HepG2 (cell line): ENCODE data around the gene ANKRD6. TPM values are rescaled to one million over a fixed set of nuclear protein-coding genes. Genes with fewer than 3 reads are reported as not detected.

ENCODE experiments used
- ATAC-seq: fragments of 200-7000 bp; cut with Tn5 transposase; 3 replicates; pipeline ENCODE4 v1.9.1; 2020; ENCODE audit warnings: mild to moderate bottlenecking, moderate library complexity
- BruUV-seq: library from RNA; stranded (reverse); fragments of 400-500 nt; replicated peaks from 2 replicates; lab custom pipeline; 2021; lab: Mats Ljungman, UMichigan
- CTCF ChIA-PET: fragments of 300-600 bp; formaldehyde crosslinking; extraction: SDS; loops from one replicate; lab custom pipeline; 2021; ENCODE audit warnings: low total read pairs, inconsistent platforms, low intra/inter-chr PET ratio; lab: Yijun Ruan, JAX
- POLR2A ChIA-PET: fragments of 350-600 bp; sonication (Branson Sonifier 250); formaldehyde crosslinking; loops from one replicate; lab custom pipeline; 2020; ENCODE audit warnings: antibody characterized with exemption, inconsistent platforms; lab: Yijun Ruan, JAX
- DNase-seq: peaks from one replicate; pipeline ENCODE4 v3.0.0-alpha.2; 2015; ENCODE audit warnings: low spot score
- FAIRE-seq: peaks from 3 replicates; lab custom pipeline; 2011; peaks lifted over from hg19 to GRCh38; lab: Jason Lieb, UNC
- H2AFZ ChIP-seq: one replicate; pipeline ENCODE4 v1.6.1; 2011; ENCODE audit warnings: low read length, inconsistent platforms
- H3K27ac ChIP-seq: fragments of 300-600 bp; 3 replicates; pipeline ENCODE4 v1.8.0; 2011; ENCODE audit warnings: mixed run types, mild to moderate bottlenecking, mixed read lengths, low read length, inconsistent platforms; ENCODE audit not compliant: insufficient read depth; ENCODE audit errors: extremely low read length
- H3K27me3 ChIP-seq, 2 experiments: fragments of 200-600 bp in 1 of 2; 2 replicates in 1 of 2; 3 replicates in 1 of 2; pipeline versions ENCODE4 v1.6.0 to v1.8.0; 2011; ENCODE audit warnings: low read length in 2 of 2, mild to moderate bottlenecking in 2 of 2, moderate library complexity in 2 of 2, inconsistent platforms in 1 of 2; ENCODE audit not compliant: insufficient read depth in 2 of 2, control insufficient read depth in 1 of 2
- H3K36me3 ChIP-seq, 2 experiments: fragments of 200-600 bp in 1 of 2; replicated peaks in 1 of 2; 2 replicates in 1 of 2; 3 replicates in 1 of 2; pipeline versions ENCODE4 v1.5.1 to v1.8.0; 2011; ENCODE audit warnings: low read length in 2 of 2, inconsistent platforms in 1 of 2; ENCODE audit not compliant: insufficient read depth in 2 of 2, control insufficient read depth in 1 of 2
- H3K4me1 ChIP-seq: 2 replicates; pipeline ENCODE4 v1.5.1; 2012; ENCODE audit warnings: low read length, inconsistent platforms; ENCODE audit not compliant: insufficient read depth
- H3K4me2 ChIP-seq: 2 replicates; pipeline ENCODE4 v1.6.0; 2011; ENCODE audit warnings: low read depth, low read length, inconsistent platforms
- H3K4me3 ChIP-seq, 3 experiments: fragments of 200-600 bp in 1 of 3; sonication (generic), shearing (Covaris generic) in 1 of 3; replicated peaks in 1 of 3; 2 replicates each; pipeline ENCODE4 v1.5.1; 2011 to 2016; ENCODE audit warnings: low read length in 3 of 3, inconsistent platforms in 2 of 3, low read depth in 2 of 3, mild to moderate bottlenecking in 2 of 3, control low read depth in 1 of 3, mixed read lengths in 1 of 3; ENCODE audit not compliant: insufficient read depth in 1 of 3
- H3K79me2 ChIP-seq: one replicate; pipeline ENCODE4 v1.6.1; 2011; ENCODE audit warnings: low read length, inconsistent platforms; ENCODE audit not compliant: insufficient read depth
- H3K9ac ChIP-seq: 2 replicates; pipeline ENCODE4 v1.6.0; 2011; ENCODE audit warnings: mild to moderate bottlenecking, low read depth, low read length, inconsistent platforms; ENCODE audit not compliant: insufficient read depth
- H3K9me3 ChIP-seq: 2 replicates; pipeline ENCODE4 v1.5.1; 2012; ENCODE audit warnings: mild to moderate bottlenecking, low read length
- H4K20me1 ChIP-seq: 2 replicates; pipeline ENCODE4 v1.6.0; 2011; ENCODE audit warnings: inconsistent platforms, mild to moderate bottlenecking, low read length, moderate library complexity; ENCODE audit not compliant: insufficient read depth
- NR3C1 ChIP-seq: sonication (generic); formaldehyde crosslinking; IDR thresholded peaks from 2 replicates; pipeline ENCODE4 v1.4.0; 2020; ENCODE audit warnings: missing genetic modification reagents
- TAF1 ChIP-seq: sonication (generic); formaldehyde crosslinking; IDR thresholded peaks from 2 replicates; pipeline ENCODE4 v1.4.0; 2020; ENCODE audit warnings: missing genetic modification reagents
- UBTF ChIP-seq: sonication (generic); formaldehyde crosslinking; IDR thresholded peaks from 2 replicates; pipeline ENCODE4 v1.4.0; 2020; ENCODE audit warnings: mild to moderate bottlenecking, missing genetic modification reagents
- ZNF225 ChIP-seq: sonication (generic); formaldehyde crosslinking; IDR thresholded peaks from 2 replicates; pipeline ENCODE4 v1.4.0; 2020; ENCODE audit warnings: mild to moderate bottlenecking, missing genetic modification reagents
- ZNF496 ChIP-seq: sonication (generic); formaldehyde crosslinking; IDR thresholded peaks from 2 replicates; pipeline ENCODE4 v1.8.1; 2023; ENCODE audit warnings: mild to moderate bottlenecking, moderate library complexity, missing genetic modification reagents; ENCODE audit not compliant: insufficient replicate concordance
- ZNF580 ChIP-seq: IDR thresholded peaks from 2 replicates; pipeline ENCODE4 v1.6.1; 2016; ENCODE audit warnings: low read depth, borderline replicate concordance
- ZNF713 ChIP-seq: sonication (generic); formaldehyde crosslinking; IDR thresholded peaks from 2 replicates; pipeline ENCODE4 v1.4.0; 2020; ENCODE audit warnings: mild to moderate bottlenecking, missing genetic modification reagents
- ZSCAN31 ChIP-seq: sonication (generic); formaldehyde crosslinking; IDR thresholded peaks from 2 replicates; pipeline ENCODE4 v1.5.0; 2020; ENCODE audit warnings: low read depth, mild to moderate bottlenecking, missing genetic modification reagents
- WGBS: methylation state at CpG from one replicate; pipeline ENCODE4 v1.1.6; 2017; ENCODE audit warnings: low lambda C conversion rate; 5-methylcytosine and 5-hydroxymethylcytosine counted together
- in situ Hi-C: cut with HindIII; loops from 2 replicates; pipeline ENCODE4 v1.10.0; 2017; ENCODE audit warnings: low pct_unique_long_range_greater_than_20kb; ENCODE audit not compliant: extremely low pct_ligation_motif_present
- intact Hi-C: fragments of 100-400 bp; cut with micrococcal nuclease; formaldehyde crosslinking; loops from one replicate; pipeline ENCODE4 v1.10.0; 2022; ENCODE audit not compliant: unreplicated experiment
- polyA plus RNA-seq, 8 experiments: library from polyadenylated mRNA; depleted of rRNA in 3 of 8; stranded (reverse) in 7 of 8; unstranded in 1 of 8; fragments of >200 nt; fragmentation: Illumina TruSeq in 4 of 8; extraction: Trizol in 4 of 8; gene quantifications; 2 replicates each; pipeline versions ENCODE4 v1.2.1 to v1.2.3, GENCODE V29; 2011 to 2016; ENCODE audit warnings: low read depth in 4 of 8, missing spikeins in 1 of 8, mixed read lengths in 1 of 8; ENCODE audit not compliant: insufficient read depth in 1 of 8
- total RNA-seq, 5 experiments: library from RNA; depleted of rRNA; stranded (reverse); fragments of >200 nt; fragmentation: Illumina TruSeq; extraction: Trizol; gene quantifications; 2 replicates each; pipeline ENCODE4 v1.2.3, GENCODE V29; 2016; ENCODE audit warnings: low read depth in 1 of 5

The ANKRD6 gene
- total and polyA plus RNA-seq, 2 of the 13 experiments (the other 11 are each of a cell fraction or from before 2014, with no cell fraction given), result 0.18 to 0.36 TPM

GRCh38 chr6:89575562-89575960, 142.6 kb downstream of the ANKRD6 start:
- no peak for TF ChIP-seq ZNF580 (CRISPR knock-in tag)
- Histone ChIP-seq H3K9ac (no peak overlapping the region), H3K9me3 (no peaks in the 10 kb centered on the region), H3K79me2 (no peaks in the 10 kb centered on the region), H4K20me1 (no peaks in the 10 kb centered on the region), H3K36me3 (no peaks in the 10 kb centered on the region), H3K27me3 (peaks cover 0 to 1% of the 10 kb centered on the region in 2 experiments; a peak in 2 of 5 replicates), H3K4me1 (no peaks in the 10 kb centered on the region), H3K27ac (no peak overlapping the region), H3K4me2 (no peak overlapping the region), H2AFZ (no peak overlapping the region), H3K4me3 (no peak overlapping the region)
- DNase-seq (no peak), FAIRE-seq (no peak), ATAC-seq (no peak)
- POLR2A ChIA-PET, result no interaction called here
- no TSS peak for BruUV-seq
- CTCF ChIA-PET, result no interaction called here
- intact Hi-C loops (no loop called here), in situ Hi-C loops (no loop called here)
- 59% methylated on average over 2 of the region's 2 CpGs for WGBS

- Histone ChIP-seq H3K79me2 (no peaks in the 10 kb centered on the region), H3K4me3 (no peak overlapping the region), H3K4me1 (no peaks in the 10 kb centered on the region), H4K20me1 (no peaks in the 10 kb centered on the region), H3K9me3 (no peaks in the 10 kb centered on the region), H3K9ac (no peak overlapping the region), H3K36me3 (no peaks in the 10 kb centered on the region), H3K27ac (no peak overlapping the region), H3K27me3 (peaks cover 0 to 1% of the 10 kb centered on the region in 2 experiments; a peak in 1 of 5 replicates), H2AFZ (no peak overlapping the region), H3K4me2 (no peak overlapping the region)
- DNase-seq, result no peak
- no TSS peak for BruUV-seq
- ATAC-seq, result peak; percentile 60
- no peak for TF ChIP-seq ZNF713
- TF ChIP-seq ZNF225 (CRISPR knock-in tag), result no peak
- TF ChIP-seq UBTF, result no peak
- TF ChIP-seq TAF1 (CRISPR knock-in tag), result no peak
- no peak for TF ChIP-seq ZNF496 (CRISPR knock-in tag)
- TF ChIP-seq ZSCAN31 (CRISPR knock-in tag), result no peak
- no peak for TF ChIP-seq NR3C1 (CRISPR knock-in tag)
- in situ Hi-C loops (no loop called here), intact Hi-C loops (no loop called here)
- ChIA-PET POLR2A (no interaction called here), CTCF (no interaction called here)
- no peak for FAIRE-seq
- WGBS, result 56% methylated on average over 3 of the region's 3 CpGs
Observed at GRCh38 chr6:89580997-89581666, 148.2 kb downstream of the ANKRD6 start.
